ENCODE results near the gene TMTC2.

The TMTC2 gene

DNA sequence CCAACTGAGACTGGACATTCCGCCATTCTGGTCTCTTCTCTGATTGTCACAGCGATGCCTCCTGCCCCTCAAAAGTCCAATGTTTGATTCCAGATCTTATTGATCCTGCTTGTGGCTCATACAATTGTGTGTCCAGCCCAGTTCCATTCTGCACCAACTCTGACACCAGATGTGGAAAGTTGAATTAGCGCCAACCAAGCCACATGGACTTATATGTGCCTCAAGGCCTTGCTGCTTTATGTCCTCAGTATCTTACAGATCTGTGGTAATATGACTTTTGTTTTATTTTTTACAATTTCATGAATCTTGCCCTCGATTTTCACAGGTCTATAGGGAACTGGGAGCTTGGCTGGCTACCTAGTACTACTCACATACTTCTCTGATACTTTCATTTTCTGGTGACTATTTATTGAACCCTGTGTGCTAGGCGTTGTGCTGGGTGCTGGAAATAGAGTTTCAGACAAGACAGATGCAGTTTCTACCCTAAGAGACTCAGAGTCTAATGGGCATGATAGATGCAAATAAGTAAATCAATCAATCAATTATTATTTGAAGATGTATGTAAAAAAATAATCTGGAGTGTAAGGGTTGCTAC, 472.0 kb downstream of the TMTC2 start:
- POLR2A ChIA-PET = no interaction called here
- Histone ChIP-seq H3K4me3 (ENCODE audit: low read depth, low read length) (no peak overlapping the region), H3K36me3 (ENCODE audit: control insufficient read depth in 2 of 2, insufficient read depth in 1 of 2, low read length in 2 of 2) (no peaks in the 10 kb centered on the region), H3K9me3 (ENCODE audit: control insufficient read depth, insufficient read depth, low read depth, low read length) (no peaks in the 10 kb centered on the region), H3K4me1 (ENCODE audit: control insufficient read depth, insufficient read depth, low read length) (no peaks in the 10 kb centered on the region), H3K27ac (ENCODE audit: extremely low read depth, low read depth, low read length) (no peak overlapping the region)
- TF ChIP-seq SCRT2 (tag by site-specific recombination; IDR thresholded peaks at IDR 0.05) (no peak), ZNF677 (tag by site-specific recombination; IDR thresholded peaks at IDR 0.05) (no peak), WT1 (tag by site-specific recombination; IDR thresholded peaks at IDR 0.05) (no peak), ZNF274 (IDR thresholded peaks at IDR 0.05; ENCODE audit: low read length) (no peak), ZNF274 (tag by site-specific recombination; IDR thresholded peaks at IDR 0.05; ENCODE audit: borderline replicate concordance) (no peak), ZNF76 (tag by site-specific recombination; IDR thresholded peaks at IDR 0.05; ENCODE audit: borderline replicate concordance, low read depth) (no peak), ZNF121 (tag by site-specific recombination; IDR thresholded peaks at IDR 0.05) (no peak), ZNF701 (tag by site-specific recombination; IDR thresholded peaks at IDR 0.05) (no peak), ZNF585B (tag by site-specific recombination; IDR thresholded peaks at IDR 0.05) (no peak), ZNF394 (tag by site-specific recombination; IDR thresholded peaks at IDR 0.05; ENCODE audit: borderline replicate concordance) (no peak), ZNF530 (tag by site-specific recombination; IDR thresholded peaks at IDR 0.05; ENCODE audit: low read depth) (no peak), ZNF610 (tag by site-specific recombination; IDR thresholded peaks at IDR 0.05; ENCODE audit: borderline replicate concordance) (no peak), HOXC10 (CRISPR knock-in tag; IDR thresholded peaks at IDR 0.05) (no peak)
- TF ChIP-seq, protein P1, sequence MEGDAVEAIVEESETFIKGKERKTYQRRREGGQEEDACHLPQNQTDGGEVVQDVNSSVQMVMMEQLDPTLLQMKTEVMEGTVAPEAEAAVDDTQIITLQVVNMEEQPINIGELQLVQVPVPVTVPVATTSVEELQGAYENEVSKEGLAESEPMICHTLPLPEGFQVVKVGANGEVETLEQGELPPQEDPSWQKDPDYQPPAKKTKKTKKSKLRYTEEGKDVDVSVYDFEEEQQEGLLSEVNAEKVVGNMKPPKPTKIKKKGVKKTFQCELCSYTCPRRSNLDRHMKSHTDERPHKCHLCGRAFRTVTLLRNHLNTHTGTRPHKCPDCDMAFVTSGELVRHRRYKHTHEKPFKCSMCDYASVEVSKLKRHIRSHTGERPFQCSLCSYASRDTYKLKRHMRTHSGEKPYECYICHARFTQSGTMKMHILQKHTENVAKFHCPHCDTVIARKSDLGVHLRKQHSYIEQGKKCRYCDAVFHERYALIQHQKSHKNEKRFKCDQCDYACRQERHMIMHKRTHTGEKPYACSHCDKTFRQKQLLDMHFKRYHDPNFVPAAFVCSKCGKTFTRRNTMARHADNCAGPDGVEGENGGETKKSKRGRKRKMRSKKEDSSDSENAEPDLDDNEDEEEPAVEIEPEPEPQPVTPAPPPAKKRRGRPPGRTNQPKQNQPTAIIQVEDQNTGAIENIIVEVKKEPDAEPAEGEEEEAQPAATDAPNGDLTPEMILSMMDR (tag by site-specific recombination; IDR thresholded peaks at IDR 0.05) = no peak
- TF ChIP-seq, protein P2, sequence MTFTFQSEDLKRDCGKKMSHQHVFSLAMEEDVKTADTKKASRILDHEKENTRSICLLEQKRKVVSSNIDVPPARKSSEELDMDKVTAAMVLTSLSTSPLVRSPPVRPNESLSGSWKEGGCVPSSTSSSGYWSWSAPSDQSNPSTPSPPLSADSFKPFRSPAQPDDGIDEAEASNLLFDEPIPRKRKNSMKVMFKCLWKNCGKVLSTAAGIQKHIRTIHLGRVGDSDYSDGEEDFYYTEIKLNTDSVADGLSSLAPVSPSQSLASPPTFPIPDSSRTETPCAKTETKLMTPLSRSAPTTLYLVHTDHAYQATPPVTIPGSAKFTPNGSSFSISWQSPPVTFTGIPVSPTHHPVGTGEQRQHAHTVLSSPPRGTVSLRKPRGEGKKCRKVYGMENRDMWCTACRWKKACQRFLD (tag by site-specific recombination; IDR thresholded peaks at IDR 0.05) = no peak
- TF ChIP-seq, protein P3, sequence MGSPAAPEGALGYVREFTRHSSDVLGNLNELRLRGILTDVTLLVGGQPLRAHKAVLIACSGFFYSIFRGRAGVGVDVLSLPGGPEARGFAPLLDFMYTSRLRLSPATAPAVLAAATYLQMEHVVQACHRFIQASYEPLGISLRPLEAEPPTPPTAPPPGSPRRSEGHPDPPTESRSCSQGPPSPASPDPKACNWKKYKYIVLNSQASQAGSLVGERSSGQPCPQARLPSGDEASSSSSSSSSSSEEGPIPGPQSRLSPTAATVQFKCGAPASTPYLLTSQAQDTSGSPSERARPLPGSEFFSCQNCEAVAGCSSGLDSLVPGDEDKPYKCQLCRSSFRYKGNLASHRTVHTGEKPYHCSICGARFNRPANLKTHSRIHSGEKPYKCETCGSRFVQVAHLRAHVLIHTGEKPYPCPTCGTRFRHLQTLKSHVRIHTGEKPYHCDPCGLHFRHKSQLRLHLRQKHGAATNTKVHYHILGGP (tag by site-specific recombination; IDR thresholded peaks at IDR 0.05) = no peak
- CTCF ChIA-PET = no interaction called here

DNA sequence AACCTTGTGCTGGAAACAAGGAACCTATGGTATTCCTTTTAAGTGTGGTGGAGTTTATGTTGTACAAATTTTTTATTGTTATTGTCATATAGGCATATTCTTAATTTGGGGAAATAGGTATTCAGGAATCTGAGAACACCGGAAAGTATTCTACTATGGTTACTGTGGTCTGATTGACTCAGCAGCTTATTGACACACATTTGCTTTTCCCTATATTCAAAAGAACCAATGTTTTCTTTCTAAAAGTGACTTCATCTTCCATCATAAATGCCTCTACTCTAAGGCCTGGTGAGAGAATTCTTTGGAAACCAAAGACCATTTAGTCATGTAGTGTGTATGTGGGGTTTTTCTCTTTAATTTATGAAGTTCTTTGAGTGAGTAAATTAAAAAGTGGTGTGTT, 474.8 kb downstream of the TMTC2 start:
- TF ChIP-seq MZF1 (tag by site-specific recombination; IDR thresholded peaks at IDR 0.05; ENCODE audit: borderline replicate concordance) (no peak), ZNF830 (tag by site-specific recombination; IDR thresholded peaks at IDR 0.05; ENCODE audit: low read depth) (no peak), ZIC2 (tag by site-specific recombination; IDR thresholded peaks at IDR 0.05) (no peak), ZNF394 (tag by site-specific recombination; IDR thresholded peaks at IDR 0.05; ENCODE audit: borderline replicate concordance) (no peak)
- no peak overlapping the region for H3K4me3 ChIP-seq (ENCODE audit: low read depth, low read length)
- H3K27ac ChIP-seq (ENCODE audit: extremely low read depth, low read depth, low read length) = no peak overlapping the region
- ChIA-PET POLR2A (no interaction called here), CTCF (no interaction called here)
- H3K36me3 ChIP-seq (ENCODE audit: control insufficient read depth in 2 of 2, insufficient read depth in 1 of 2, low read length in 2 of 2) = no peaks in the 10 kb centered on the region
- no peaks in the 10 kb centered on the region for H3K9me3 ChIP-seq (ENCODE audit: control insufficient read depth, insufficient read depth, low read depth, low read length)
- no peaks in the 10 kb centered on the region for H3K4me1 ChIP-seq (ENCODE audit: control insufficient read depth, insufficient read depth, low read length)

DNA sequence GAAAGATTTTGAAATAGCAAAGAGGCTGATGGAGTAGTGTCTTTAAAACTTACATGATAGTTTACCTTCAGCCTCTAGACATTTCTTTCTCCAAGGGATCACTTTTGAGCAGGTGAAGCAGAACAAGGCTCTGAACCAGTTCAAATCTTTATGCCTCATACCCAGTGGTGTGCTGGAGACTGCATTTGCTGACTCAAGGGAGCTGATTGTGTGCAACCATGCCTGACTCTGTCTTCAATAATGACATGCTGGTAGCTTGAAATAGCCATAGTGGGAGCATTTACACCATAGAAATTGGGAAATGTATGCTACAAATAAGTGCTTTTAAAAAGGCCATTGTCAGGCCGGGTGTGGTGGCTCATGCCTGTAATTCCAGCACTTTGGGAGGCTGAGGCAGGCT, 482.0 kb downstream of the TMTC2 start:
- H3K4me1 ChIP-seq (ENCODE audit: control insufficient read depth, insufficient read depth, low read length) = no peaks in the 10 kb centered on the region
- H3K4me3 ChIP-seq (ENCODE audit: low read depth, low read length) = no peak overlapping the region
- no peaks in the 10 kb centered on the region for H3K36me3 ChIP-seq (ENCODE audit: control insufficient read depth in 2 of 2, insufficient read depth in 1 of 2, low read length in 2 of 2)
- CTCF ChIA-PET = no interaction called here
- POLR2A ChIA-PET = no interaction called here
- no peaks in the 10 kb centered on the region for H3K9me3 ChIP-seq (ENCODE audit: control insufficient read depth, insufficient read depth, low read depth, low read length)
- H3K27ac ChIP-seq (ENCODE audit: extremely low read depth, low read depth, low read length) = no peak overlapping the region
- TF ChIP-seq, protein P2 (tag by site-specific recombination; IDR thresholded peaks at IDR 0.05) = no peak
- TF ChIP-seq ZNF629 (tag by site-specific recombination; IDR thresholded peaks at IDR 0.05) (no peak), ZNF174 (tag by site-specific recombination; IDR thresholded peaks at IDR 0.05) (no peak), FEZF1 (tag by site-specific recombination; IDR thresholded peaks at IDR 0.05) (no peak), ZSCAN23 (tag by site-specific recombination; IDR thresholded peaks at IDR 0.05) (no peak), WT1 (tag by site-specific recombination; IDR thresholded peaks at IDR 0.05) (no peak)
- TF ChIP-seq, protein P4, sequence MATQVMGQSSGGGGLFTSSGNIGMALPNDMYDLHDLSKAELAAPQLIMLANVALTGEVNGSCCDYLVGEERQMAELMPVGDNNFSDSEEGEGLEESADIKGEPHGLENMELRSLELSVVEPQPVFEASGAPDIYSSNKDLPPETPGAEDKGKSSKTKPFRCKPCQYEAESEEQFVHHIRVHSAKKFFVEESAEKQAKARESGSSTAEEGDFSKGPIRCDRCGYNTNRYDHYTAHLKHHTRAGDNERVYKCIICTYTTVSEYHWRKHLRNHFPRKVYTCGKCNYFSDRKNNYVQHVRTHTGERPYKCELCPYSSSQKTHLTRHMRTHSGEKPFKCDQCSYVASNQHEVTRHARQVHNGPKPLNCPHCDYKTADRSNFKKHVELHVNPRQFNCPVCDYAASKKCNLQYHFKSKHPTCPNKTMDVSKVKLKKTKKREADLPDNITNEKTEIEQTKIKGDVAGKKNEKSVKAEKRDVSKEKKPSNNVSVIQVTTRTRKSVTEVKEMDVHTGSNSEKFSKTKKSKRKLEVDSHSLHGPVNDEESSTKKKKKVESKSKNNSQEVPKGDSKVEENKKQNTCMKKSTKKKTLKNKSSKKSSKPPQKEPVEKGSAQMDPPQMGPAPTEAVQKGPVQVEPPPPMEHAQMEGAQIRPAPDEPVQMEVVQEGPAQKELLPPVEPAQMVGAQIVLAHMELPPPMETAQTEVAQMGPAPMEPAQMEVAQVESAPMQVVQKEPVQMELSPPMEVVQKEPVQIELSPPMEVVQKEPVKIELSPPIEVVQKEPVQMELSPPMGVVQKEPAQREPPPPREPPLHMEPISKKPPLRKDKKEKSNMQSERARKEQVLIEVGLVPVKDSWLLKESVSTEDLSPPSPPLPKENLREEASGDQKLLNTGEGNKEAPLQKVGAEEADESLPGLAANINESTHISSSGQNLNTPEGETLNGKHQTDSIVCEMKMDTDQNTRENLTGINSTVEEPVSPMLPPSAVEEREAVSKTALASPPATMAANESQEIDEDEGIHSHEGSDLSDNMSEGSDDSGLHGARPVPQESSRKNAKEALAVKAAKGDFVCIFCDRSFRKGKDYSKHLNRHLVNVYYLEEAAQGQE (tag by site-specific recombination; IDR thresholded peaks at IDR 0.05) = no peak
